ENCODE results near the gene MARK4. TPM values are rescaled to one million over a fixed set of nuclear protein-coding genes. Genes with fewer than 3 reads are reported as not detected.

MARK4 gene
- total RNA-seq, 1 donor: 18.1 TPM

- Histone ChIP-seq H3K79me2 (ENCODE audit: insufficient read depth, low read length) (no peaks in the 10 kb centered on the region), H3K9me3 (ENCODE audit: low read depth, low read length) (no peaks in the 10 kb centered on the region), H3K4me3 (ENCODE audit: insufficient read depth, low read length) (no peak overlapping the region), H3K27me3 (ENCODE audit: insufficient read depth, low read length) (no peaks in the 10 kb centered on the region), H4K20me1 (ENCODE audit: insufficient read depth, low read length) (peaks cover 3% of the 10 kb centered on the region), H3K4me2 (ENCODE audit: insufficient read depth, low read length) (no peak overlapping the region), H3K36me3 (ENCODE audit: insufficient read depth, low read length) (peaks cover 10% of the 10 kb centered on the region), H2AFZ (ENCODE audit: low read length) (no peak overlapping the region), H3K4me1 (ENCODE audit: insufficient read depth, low read length) (peaks cover 3% of the 10 kb centered on the region), H3K27ac (ENCODE audit: low read depth, low read length) (no peak overlapping the region)
- no peak for DNase-seq (ENCODE audit: insufficient read length, low spot score, missing footprints)
- TF ChIP-seq CTCF (IDR thresholded peaks at IDR 0.05; ENCODE audit: extremely low read depth, low read depth, low read length): no peak
Measured at GRCh38 chr19:45304141-45304926, 53.3 kb downstream of the MARK4 start.

GRCh38 chr19:45305007-45305406 is 53.9 kb downstream of the MARK4 start:
- H3K4me3 ChIP-seq (ENCODE audit: insufficient read depth, low read length): no peak overlapping the region
- H3K4me1 ChIP-seq (ENCODE audit: insufficient read depth, low read length): peaks cover 3% of the 10 kb centered on the region
- H3K27me3 ChIP-seq (ENCODE audit: insufficient read depth, low read length): no peaks in the 10 kb centered on the region
- H3K36me3 ChIP-seq (ENCODE audit: insufficient read depth, low read length): peaks cover 10% of the 10 kb centered on the region
- H3K27ac ChIP-seq (ENCODE audit: low read depth, low read length): no peak overlapping the region
- no peak overlapping the region for H2AFZ ChIP-seq (ENCODE audit: low read length)
- no peaks in the 10 kb centered on the region for H3K9me3 ChIP-seq (ENCODE audit: low read depth, low read length)
- no peaks in the 10 kb centered on the region for H3K79me2 ChIP-seq (ENCODE audit: insufficient read depth, low read length)
- no peak for TF ChIP-seq CTCF (IDR thresholded peaks at IDR 0.05; ENCODE audit: extremely low read depth, low read depth, low read length)
- no peak for DNase-seq (ENCODE audit: insufficient read length, low spot score, missing footprints)
- no peak overlapping the region for H3K4me2 ChIP-seq (ENCODE audit: insufficient read depth, low read length)
- H4K20me1 ChIP-seq (ENCODE audit: insufficient read depth, low read length): peaks cover 3% of the 10 kb centered on the region

- Histone ChIP-seq H3K79me2 (ENCODE audit: insufficient read depth, low read length) (no peaks in the 10 kb centered on the region), H3K27me3 (ENCODE audit: insufficient read depth, low read length) (no peaks in the 10 kb centered on the region)
- DNase-seq (ENCODE audit: insufficient read length, low spot score, missing footprints): no peak
Measured at GRCh38 chr19:45305421-45305820, 54.4 kb downstream of the MARK4 start.

More at GRCh38 chr19:45305421-45305820, 54.4 kb downstream of the MARK4 start:
- Histone ChIP-seq H3K36me3 (ENCODE audit: insufficient read depth, low read length) (peaks cover 9% of the 10 kb centered on the region), H3K9me3 (ENCODE audit: low read depth, low read length) (no peaks in the 10 kb centered on the region), H3K4me1 (ENCODE audit: insufficient read depth, low read length) (peaks cover 3% of the 10 kb centered on the region), H2AFZ (ENCODE audit: low read length) (no peak overlapping the region), H3K27ac (ENCODE audit: low read depth, low read length) (no peak overlapping the region), H3K4me2 (ENCODE audit: insufficient read depth, low read length) (no peak overlapping the region), H3K4me3 (ENCODE audit: insufficient read depth, low read length) (no peak overlapping the region), H4K20me1 (ENCODE audit: insufficient read depth, low read length) (peaks cover 3% of the 10 kb centered on the region)
- no peak for TF ChIP-seq CTCF (IDR thresholded peaks at IDR 0.05; ENCODE audit: extremely low read depth, low read depth, low read length)
